HCT116 (cell line): ENCODE data around the gene STPG3. TPM values are rescaled to one million over a fixed set of nuclear protein-coding genes. Genes with fewer than 3 reads are reported as not detected.
A peak's percentile ranks its signal among the peaks of the same experiment; 100 is the strongest.

ENCODE experiments used
- ATAC-seq: fragments of 200-7000 bp; cut with Tn5 transposase; 2 replicates; pipeline ENCODE4 v1.9.1; 2020; ENCODE audit warnings: mild to moderate bottlenecking, moderate library complexity
- BruUV-seq: library from RNA; stranded (reverse); fragments of 400-500 nt; replicated peaks from 2 replicates; lab custom pipeline; 2021; lab: Mats Ljungman, UMichigan
- CTCF ChIA-PET: fragments of 300-600 bp; sonication (Branson Sonifier 250); formaldehyde crosslinking; loops from one replicate; lab custom pipeline; 2021; ENCODE audit warnings: antibody characterized with exemption; lab: Charles Lee
- POLR2A ChIA-PET: fragments of 300-600, 350-600 bp; sonication (Branson Sonifier 250); formaldehyde crosslinking; loops from one replicate; lab custom pipeline; 2021; ENCODE audit warnings: antibody characterized with exemption; lab: Charles Lee
- RAD21 ChIA-PET, 2 experiments: fragments of 300-600 bp; sonication (Branson Sonifier 250); formaldehyde crosslinking; loops; one replicate each; lab custom pipeline; 2023; ENCODE audit warnings: low total read pairs in 2 of 2; ENCODE audit not compliant: uncharacterized antibody in 2 of 2, unreplicated experiment in 2 of 2, low non-redundant PET in 1 of 2; lab: Charles Lee
- DNase-seq: peaks from one replicate; pipeline ENCODE4 v3.0.0-alpha.2; 2010; ENCODE audit warnings: low read depth, low spot score
- H2AFZ ChIP-seq: fragments of 200-600 bp; shearing (Covaris generic), sonication (generic); 2 replicates; pipeline ENCODE4 v1.6.1; 2017; ENCODE audit warnings: low read depth, mixed run types, mixed read lengths, antibody characterized with exemption, low read length; ENCODE audit not compliant: poor library complexity, severe bottlenecking
- H3K27ac ChIP-seq: 2 replicates; pipeline ENCODE4 v1.5.1; 2012; ENCODE audit warnings: low read depth, low read length
- H3K27me3 ChIP-seq: fragments of 200-600 bp; sonication (generic); 2 replicates; pipeline ENCODE4 v1.6.1; 2016; ENCODE audit warnings: mixed run types, low read length, mixed read lengths; ENCODE audit not compliant: insufficient read depth
- H3K36me3 ChIP-seq, 2 experiments: fragments of 200-500 bp in 1 of 2; fragments of 200-600 bp in 1 of 2; sonication (Bioruptor generic) in 1 of 2; sonication (generic) in 1 of 2; 2 replicates each; pipeline versions ENCODE4 v1.5.1 to v1.6.1; 2014 to 2016; ENCODE audit warnings: low read length in 2 of 2, inconsistent platforms in 1 of 2, mixed read lengths in 1 of 2, mixed run types in 1 of 2; ENCODE audit not compliant: insufficient read depth in 2 of 2, control insufficient read depth in 1 of 2
- H3K4me1 ChIP-seq, 2 experiments: fragments of 200-600 bp in 1 of 2; sonication (generic) in 1 of 2; 2 replicates each; pipeline versions ENCODE4 v1.5.1 to v1.6.1; 2012 to 2017; ENCODE audit warnings: low read length in 2 of 2, inconsistent platforms in 1 of 2, mild to moderate bottlenecking in 1 of 2, mixed read lengths in 1 of 2, mixed run types in 1 of 2, moderate library complexity in 1 of 2; ENCODE audit not compliant: insufficient read depth in 2 of 2, control insufficient read depth in 1 of 2
- H3K4me2 ChIP-seq: fragments of 200-600 bp; sonication (generic); 2 replicates; pipeline ENCODE4 v1.6.1; 2017; ENCODE audit warnings: mixed run types, low read length, mixed read lengths
- H3K4me3 ChIP-seq, 2 experiments: fragments of 200-600 bp in 1 of 2; sonication (generic) in 1 of 2; replicated peaks in 1 of 2; 2 replicates each; pipeline ENCODE4 v1.5.1; 2011 to 2016; ENCODE audit warnings: low read length in 2 of 2, control low read depth in 1 of 2, low read depth in 1 of 2, mild to moderate bottlenecking in 1 of 2, mixed read lengths in 1 of 2, mixed run types in 1 of 2
- H3K79me2 ChIP-seq: fragments of 200-600 bp; sonication (generic); 2 replicates; pipeline ENCODE4 v1.6.1; 2017; ENCODE audit warnings: mild to moderate bottlenecking, mixed run types, low read length, moderate library complexity, mixed read lengths; ENCODE audit not compliant: insufficient read depth
- H3K9ac ChIP-seq: fragments of 200-600 bp; sonication (generic); 2 replicates; pipeline ENCODE4 v1.6.1; 2016; ENCODE audit warnings: low read length, mixed read lengths
- H3K9me2 ChIP-seq: fragments of 200-600 bp; sonication (generic), shearing (Covaris generic); 2 replicates; pipeline ENCODE4 v1.6.1; 2017; ENCODE audit warnings: mixed run types, mild to moderate bottlenecking, moderate library complexity; ENCODE audit not compliant: insufficient read depth
- H3K9me3 ChIP-seq, 2 experiments: fragments of 200-500 bp in 1 of 2; fragments of 200-600 bp in 1 of 2; sonication (Bioruptor generic) in 1 of 2; sonication (generic) in 1 of 2; 2 replicates each; pipeline ENCODE4 v1.6.1; 2014 to 2017; ENCODE audit warnings: low read length in 2 of 2, mixed read lengths in 2 of 2, inconsistent platforms in 1 of 2, low read depth in 1 of 2, mild to moderate bottlenecking in 1 of 2, mixed run types in 1 of 2, moderate library complexity in 1 of 2; ENCODE audit not compliant: control insufficient read depth in 1 of 2, insufficient read depth in 1 of 2
- H4K20me1 ChIP-seq: fragments of 200-600 bp; sonication (generic), shearing (Covaris generic); 2 replicates; pipeline ENCODE4 v1.6.1; 2017; ENCODE audit warnings: mixed run types, mild to moderate bottlenecking, moderate library complexity; ENCODE audit not compliant: insufficient read depth
- EGR1 ChIP-seq: IDR thresholded peaks from 2 replicates; pipeline ENCODE4 v1.6.1; 2012; ENCODE audit warnings: low read depth
- ELF1 ChIP-seq: IDR thresholded peaks from 2 replicates; pipeline ENCODE4 v1.6.1; 2012; ENCODE audit warnings: low read depth, borderline replicate concordance
- ZBTB33 ChIP-seq: IDR thresholded peaks from 2 replicates; pipeline ENCODE4 v1.6.1; 2011; ENCODE audit warnings: mild to moderate bottlenecking, low read length, moderate library complexity; ENCODE audit not compliant: insufficient replicate concordance; ENCODE audit errors: extremely low read depth
- ZNF274 ChIP-seq: fragments of 200-500 bp; sonication (Bioruptor generic); IDR thresholded peaks from 2 replicates; pipeline ENCODE4 v1.6.1; 2014; ENCODE audit warnings: mild to moderate bottlenecking, low read depth, low read length, inconsistent platforms
- intact Hi-C: fragments of 100-400 bp; cut with micrococcal nuclease; formaldehyde crosslinking; loops from 2 replicates; pipeline ENCODE4 v1.10.0; 2022
- total RNA-seq: library from RNA; stranded (reverse); gene quantifications from one replicate; pipeline ENCODE4 v1.2.1, GENCODE V29; 2021; ENCODE audit not compliant: unreplicated experiment

Gene STPG3
- total RNA-seq, 1 experiment from 2014 or later = not detected

GRCh38 chr9:137293094-137293481, 42.0 kb downstream of the STPG3 start (continued):
- TF ChIP-seq ZBTB33 = no peak

- POLR2A ChIA-PET = no interaction called here
- H3K27me3 ChIP-seq = no peaks in the 10 kb centered on the region
- TF ChIP-seq ZNF274 (no peak), ELF1 (no peak), EGR1 (no peak)
- TF ChIP-seq, all 23 proteins: peak for 0
- intact Hi-C loops = loop anchor here (2.0 to 5.0 kb wide), 2 partner anchors 129 to 151 kb away; partner anchors contain the start of genes EXD3 and NOXA1
- peaks cover 23 to 50% of the 10 kb centered on the region in 2 experiments for H3K4me1 ChIP-seq
- DNase-seq = no peak
- no TSS peak for BruUV-seq
- no peaks in the 10 kb centered on the region for H3K36me3 ChIP-seq
- CTCF ChIA-PET = interaction anchor here (0.9 to 1.0 kb wide), 3 partner anchors 9 to 129 kb away, joined by 3 to 5 read pairs (median 3); partner anchors contain the start of genes EXD3, NOXA1 and NRARP
- H3K27ac ChIP-seq = no peak overlapping the region
- H3K9ac ChIP-seq = no peak overlapping the region
- no peaks in the 10 kb centered on the region for H3K79me2 ChIP-seq
- no peak overlapping the region for H3K4me3 ChIP-seq
- H3K9me2 ChIP-seq = no peaks in the 10 kb centered on the region
- H2AFZ ChIP-seq = peak overlapping the region; percentile 31
- no peak for ATAC-seq
- RAD21 ChIA-PET = no interaction called here
- 0 out of 2 replicates have a peak overlapping the region, but pooled peaks have one; percentile 80 for H3K4me2 ChIP-seq
- no peaks in the 10 kb centered on the region for H4K20me1 ChIP-seq
- H3K9me3 ChIP-seq = no peaks in the 10 kb centered on the region
These were observed 42.5 kb downstream of the STPG3 start for GRCh38 chr9:137293482-137294090.
